ENCODE measurements around the gene OGDHL. TPM values are rescaled to one million over a fixed set of nuclear protein-coding genes. Genes with fewer than 3 reads are reported as not detected.

The OGDHL gene
- total and polyA plus RNA-seq, 2 of the 13 experiments (the other 11 are each of a cell fraction or from before 2014, with no cell fraction given): 3.0 to 9.8 TPM

- TF ChIP-seq ZNF563 (CRISPR knock-in tag; IDR thresholded peaks at IDR 0.05) (peak; percentile 99), MED1 (CRISPR knock-in tag; IDR thresholded peaks at IDR 0.05) (peak; percentile 60; the same call in 1 of the 2 replicates), ZBTB7B (CRISPR knock-in tag; IDR thresholded peaks at IDR 0.05) (peak; percentile 83; the same call in 1 of the 2 replicates), ZNF367 (CRISPR knock-in tag; IDR thresholded peaks at IDR 0.05; ENCODE audit: borderline replicate concordance) (peak; percentile 94; the same call in 1 of the 2 replicates), TCF7L2 (IDR thresholded peaks at IDR 0.05; ENCODE audit: low read depth, low read length) (no peak), ATM (IDR thresholded peaks at IDR 0.05; ENCODE audit: borderline replicate concordance) (no peak), KDM2A (CRISPR knock-in tag; IDR thresholded peaks at IDR 0.05; ENCODE audit: borderline replicate concordance, low read depth) (peak; percentile 96; the same call in 1 of the 2 replicates), ZNF253 (CRISPR knock-in tag; IDR thresholded peaks at IDR 0.05; ENCODE audit: borderline replicate concordance) (peak; percentile 95), IKZF4 (CRISPR knock-in tag; IDR thresholded peaks at IDR 0.05; ENCODE audit: borderline replicate concordance, low read depth, not compliant biosample characterization) (peak; percentile 98), CENPT (CRISPR knock-in tag; IDR thresholded peaks at IDR 0.05; ENCODE audit: low read depth) (peak; percentile 95), HNRNPL (IDR thresholded peaks at IDR 0.05; ENCODE audit: low read depth, low read length) (no peak), ZNF772 (CRISPR knock-in tag; IDR thresholded peaks at IDR 0.05) (peak; percentile 98), ZNF460 (CRISPR knock-in tag; IDR thresholded peaks at IDR 0.05; ENCODE audit: borderline replicate concordance) (no peak), GTF2F1 (IDR thresholded peaks at IDR 0.05; ENCODE audit: low read length) (no peak), SNAPC5 (CRISPR knock-in tag; IDR thresholded peaks at IDR 0.05; ENCODE audit: borderline replicate concordance) (no peak; the same call in 1 of the 2 replicates), ARHGAP35 (CRISPR knock-in tag; IDR thresholded peaks at IDR 0.05; ENCODE audit: borderline replicate concordance) (peak; percentile 92; the same call in 1 of the 2 replicates), CEBPG (CRISPR knock-in tag; IDR thresholded peaks at IDR 0.05) (peak; percentile 32; the same call in 1 of the 2 replicates), MAZ (IDR thresholded peaks at IDR 0.05; ENCODE audit: borderline replicate concordance, low read depth, low read length) (no peak), MAZ (CRISPR knock-in tag; IDR thresholded peaks at IDR 0.05; ENCODE audit: low read depth) (peak; percentile 94), GMEB1 (CRISPR knock-in tag; IDR thresholded peaks at IDR 0.05; ENCODE audit: borderline replicate concordance) (peak; percentile 72; the same call in 1 of the 2 replicates), PHF5A (CRISPR knock-in tag; IDR thresholded peaks at IDR 0.05; ENCODE audit: low read depth, unreplicated experiment) (no peak), SP5 (CRISPR knock-in tag; IDR thresholded peaks at IDR 0.05; ENCODE audit: borderline replicate concordance, low read depth) (peak; percentile 77; the same call in 1 of the 2 replicates), ZFP90 (CRISPR knock-in tag; IDR thresholded peaks at IDR 0.05; ENCODE audit: borderline replicate concordance) (peak; percentile 74), ZHX1 (CRISPR knock-in tag; IDR thresholded peaks at IDR 0.05; ENCODE audit: low read depth) (peak; percentile 87)
Observed at GRCh38 chr10:49761789-49762565, at the start of gene OGDHL (continued).
